Left forelimb (tissue), 1 donor: Measurements from ENCODE around the gene PNPLA8.
A peak's percentile ranks its signal among the peaks of the same experiment; 100 is the strongest.
"Not testable (repeated sequence)": the region's sequence is repeated elsewhere in the genome, so short reads cannot be mapped to it uniquely, and the experiment has no call there.

ENCODE experiments used
- DNase-seq: peaks from one replicate; pipeline ENCODE4 v3.0.0-alpha.2; 2018; ENCODE audit warnings: low spot score

PNPLA8 gene, protein sequence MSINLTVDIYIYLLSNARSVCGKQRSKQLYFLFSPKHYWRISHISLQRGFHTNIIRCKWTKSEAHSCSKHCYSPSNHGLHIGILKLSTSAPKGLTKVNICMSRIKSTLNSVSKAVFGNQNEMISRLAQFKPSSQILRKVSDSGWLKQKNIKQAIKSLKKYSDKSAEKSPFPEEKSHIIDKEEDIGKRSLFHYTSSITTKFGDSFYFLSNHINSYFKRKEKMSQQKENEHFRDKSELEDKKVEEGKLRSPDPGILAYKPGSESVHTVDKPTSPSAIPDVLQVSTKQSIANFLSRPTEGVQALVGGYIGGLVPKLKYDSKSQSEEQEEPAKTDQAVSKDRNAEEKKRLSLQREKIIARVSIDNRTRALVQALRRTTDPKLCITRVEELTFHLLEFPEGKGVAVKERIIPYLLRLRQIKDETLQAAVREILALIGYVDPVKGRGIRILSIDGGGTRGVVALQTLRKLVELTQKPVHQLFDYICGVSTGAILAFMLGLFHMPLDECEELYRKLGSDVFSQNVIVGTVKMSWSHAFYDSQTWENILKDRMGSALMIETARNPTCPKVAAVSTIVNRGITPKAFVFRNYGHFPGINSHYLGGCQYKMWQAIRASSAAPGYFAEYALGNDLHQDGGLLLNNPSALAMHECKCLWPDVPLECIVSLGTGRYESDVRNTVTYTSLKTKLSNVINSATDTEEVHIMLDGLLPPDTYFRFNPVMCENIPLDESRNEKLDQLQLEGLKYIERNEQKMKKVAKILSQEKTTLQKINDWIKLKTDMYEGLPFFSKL

DNA sequence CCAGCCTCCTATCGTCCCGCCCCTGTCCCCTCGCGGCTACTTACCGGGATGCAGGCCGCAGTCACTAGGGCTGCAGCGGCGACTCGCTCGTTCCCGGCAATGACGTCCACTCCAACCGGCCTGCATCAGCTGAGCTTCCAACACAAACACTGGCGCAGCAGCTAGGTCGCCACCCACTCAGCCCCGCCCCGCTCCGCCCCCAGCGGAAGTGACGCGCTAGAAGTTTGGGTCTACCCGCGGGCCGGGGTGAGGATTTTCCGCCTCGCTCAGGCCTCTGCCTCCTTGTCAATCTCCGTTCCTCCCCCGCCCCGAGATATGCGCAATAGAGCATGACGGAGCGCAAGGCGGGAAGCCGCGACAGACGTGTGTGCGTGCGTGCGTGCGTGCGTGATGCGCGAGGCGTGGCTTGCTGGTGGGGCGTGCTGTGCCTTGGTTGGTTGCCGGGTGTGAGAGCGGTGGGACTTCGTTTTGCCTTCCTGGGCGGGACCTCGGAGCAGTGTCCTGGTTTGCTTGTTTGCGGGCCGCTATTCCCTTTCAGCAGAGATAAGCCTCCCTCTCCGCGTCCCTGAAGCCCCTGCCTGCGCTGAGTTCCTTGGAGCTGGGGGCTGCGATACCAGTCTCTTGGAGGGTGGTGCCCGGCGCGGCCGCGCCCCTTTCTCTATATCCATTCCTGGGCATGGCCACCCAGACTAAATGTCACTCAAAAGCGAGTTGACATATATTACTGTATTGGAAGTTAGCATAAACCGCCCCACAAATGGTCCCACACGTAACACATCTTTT lies at the start of gene PNPLA8:
Gene PNPLA8 (minus strand): TSS at position 151 of the 783 bp plus-strand sequence. CDS start 10,644 bp downstream, outside the sequence.
- DNase-seq, result peak; percentile 100

DNA sequence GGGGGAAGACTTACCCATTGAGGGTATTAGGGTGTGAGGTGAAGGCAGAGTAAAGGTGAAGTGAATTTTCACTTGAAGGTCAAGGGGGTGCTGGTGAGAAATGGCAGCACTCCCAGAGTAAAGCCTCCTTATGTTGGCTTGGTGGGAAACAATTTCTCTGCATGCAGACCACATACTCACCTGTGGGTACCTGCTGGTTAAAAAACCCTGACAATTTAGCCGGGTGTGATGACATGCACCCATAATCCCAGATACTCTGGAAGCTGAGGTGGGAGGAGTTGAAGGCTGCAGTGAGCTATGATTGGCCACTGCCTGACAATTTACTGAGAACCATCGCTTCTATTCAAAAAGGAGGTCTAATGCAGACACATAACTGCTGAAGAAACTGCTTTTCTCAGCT lies 49.2 kb upstream of the PNPLA8 start:
- no peak for DNase-seq

DNA sequence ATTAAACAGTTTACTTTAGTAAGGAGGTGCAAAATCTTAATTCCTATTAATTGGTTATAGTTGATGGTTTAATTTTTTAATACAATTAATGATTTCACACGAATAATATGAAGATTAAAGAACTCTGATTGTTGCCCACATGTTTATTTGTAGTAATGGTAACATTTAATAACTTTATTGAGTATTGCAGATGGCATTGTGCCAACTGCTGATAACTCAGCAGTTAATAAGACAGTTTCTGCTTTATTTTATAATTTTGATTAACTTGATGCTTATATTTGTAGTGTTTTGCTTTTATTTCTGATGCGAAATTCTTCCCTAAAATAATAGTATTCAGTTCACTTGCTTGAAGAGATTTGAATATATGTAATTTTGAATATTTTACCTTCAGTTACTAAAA lies 46.5 kb upstream of the PNPLA8 start:
- no peak for DNase-seq

DNA sequence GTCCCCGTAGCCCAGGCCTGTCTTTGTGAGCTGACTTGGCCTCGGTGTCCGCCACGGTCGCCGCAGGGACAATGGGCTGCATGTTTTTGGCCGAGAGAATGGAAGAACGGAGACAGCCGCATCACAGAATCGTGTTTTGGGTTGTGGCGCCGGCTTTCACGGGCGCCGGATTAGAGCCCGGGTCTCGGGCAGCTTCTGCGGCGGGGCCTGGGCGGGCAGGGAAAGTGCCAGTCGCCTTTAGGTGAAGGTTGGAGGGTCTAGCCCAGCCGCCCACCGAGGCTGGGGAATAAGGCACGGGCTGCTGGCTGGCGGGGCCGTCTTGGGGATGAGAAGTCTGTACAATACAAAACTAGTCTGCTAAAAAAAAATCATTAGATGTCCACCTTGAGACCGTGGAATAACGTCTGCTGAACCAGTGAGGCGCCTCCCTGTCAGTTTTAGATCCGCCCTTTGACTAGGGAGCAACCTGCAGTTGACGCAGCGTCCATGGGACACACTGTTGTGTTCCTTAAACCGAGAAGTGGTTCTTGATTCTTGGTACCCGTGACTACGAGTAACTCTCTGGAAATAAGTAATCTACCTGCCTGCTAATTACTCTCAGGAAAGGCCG lies 44.3 kb upstream of the PNPLA8 start:
- no peak for DNase-seq

DNA sequence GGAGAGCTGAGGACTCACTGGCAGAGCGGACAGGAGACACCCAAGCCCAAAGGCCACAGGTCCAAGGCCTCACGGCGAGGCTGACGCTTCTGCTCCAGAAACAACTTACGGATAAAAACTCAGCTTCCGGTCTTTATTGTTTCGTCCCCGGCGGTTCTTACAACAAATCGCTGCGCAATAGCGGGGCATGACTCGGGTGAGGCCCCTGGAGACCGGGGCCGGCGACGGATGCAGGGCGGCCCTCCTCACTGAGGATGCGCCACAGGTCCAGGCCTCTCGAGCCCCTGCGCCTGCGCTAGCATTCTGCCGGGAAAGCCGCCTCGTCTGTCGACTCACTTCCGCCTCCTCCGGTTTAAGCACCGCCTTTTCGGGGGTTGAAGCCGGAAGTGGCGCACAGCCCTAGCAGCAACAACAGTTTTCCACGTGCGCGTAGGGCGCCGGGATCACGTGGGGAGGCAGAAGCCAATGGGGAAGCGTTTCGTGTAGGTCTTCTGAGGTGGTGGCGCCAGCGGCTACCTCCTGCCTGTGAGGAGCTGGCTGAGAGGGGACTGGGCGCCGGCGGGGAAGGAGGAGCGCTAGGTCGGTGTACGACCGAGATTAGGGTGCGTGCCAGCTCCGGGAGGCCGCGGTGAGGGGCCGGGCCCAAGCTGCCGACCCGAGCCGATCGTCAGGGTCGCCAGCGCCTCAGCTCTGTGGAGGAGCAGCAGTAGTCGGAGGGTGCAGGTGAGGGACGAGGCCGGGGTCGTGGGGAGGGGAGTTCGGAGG lies 43.6 kb upstream of the PNPLA8 start, which contains the start of the genes DNAJB9 and THAP5:
Gene DNAJB9 (plus strand): TSS at position 494 of the 765 bp plus-strand sequence. CDS start 1,853 bp downstream, outside the sequence.
Gene THAP5 (minus strand): TSS at position 326 of the 765 bp plus-strand sequence. CDS start 137 bp downstream, at position 189.
- peak; percentile 99 for DNase-seq

DNA sequence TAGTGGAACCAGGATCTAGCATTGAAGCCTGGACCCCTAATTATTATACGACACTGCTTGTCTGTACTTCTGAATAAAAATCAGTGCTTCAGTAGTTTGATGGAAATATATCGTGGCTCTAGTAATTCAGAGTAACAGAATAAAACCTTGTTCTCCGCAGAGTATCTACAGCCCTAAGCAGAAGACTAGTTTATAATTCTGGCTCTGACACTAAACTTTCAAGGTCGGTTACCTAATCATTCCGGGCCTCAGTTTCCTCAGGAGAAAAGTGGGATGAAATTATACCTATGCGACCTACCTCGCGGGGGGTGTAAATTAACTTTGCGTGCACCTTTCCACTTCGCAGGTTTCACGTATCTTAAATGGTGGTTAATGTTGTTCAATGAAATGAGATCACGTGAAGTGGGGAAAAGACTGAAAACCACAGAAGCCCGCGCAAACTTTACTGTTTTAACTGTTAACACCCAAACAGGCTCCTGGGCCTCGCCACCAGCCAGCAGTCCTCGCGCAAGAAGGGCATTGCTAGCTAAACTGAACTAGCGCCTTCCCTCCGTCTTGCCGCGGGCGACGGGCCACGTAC lies 43.0 kb upstream of the PNPLA8 start:
- no peak for DNase-seq

DNA sequence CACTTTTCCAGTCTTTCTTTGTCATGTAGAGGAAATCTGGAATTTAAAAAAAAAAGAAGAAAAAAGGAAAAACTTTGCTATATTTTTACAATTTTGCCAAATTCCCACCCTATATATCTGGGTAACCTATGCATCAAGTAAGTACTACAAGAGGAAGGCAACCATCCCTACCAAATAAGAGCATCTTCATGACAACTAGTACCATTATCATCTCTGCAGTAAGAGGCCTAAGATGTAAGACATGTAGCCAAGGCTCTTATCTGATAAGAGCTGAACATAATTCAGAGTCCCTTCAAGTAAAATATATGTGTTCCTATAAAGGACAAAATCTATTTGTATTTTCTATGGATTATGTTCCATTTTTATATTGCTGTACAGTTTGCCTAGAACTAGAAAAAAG lies 40.1 kb upstream of the PNPLA8 start:
- DNase-seq, result no peak

DNA sequence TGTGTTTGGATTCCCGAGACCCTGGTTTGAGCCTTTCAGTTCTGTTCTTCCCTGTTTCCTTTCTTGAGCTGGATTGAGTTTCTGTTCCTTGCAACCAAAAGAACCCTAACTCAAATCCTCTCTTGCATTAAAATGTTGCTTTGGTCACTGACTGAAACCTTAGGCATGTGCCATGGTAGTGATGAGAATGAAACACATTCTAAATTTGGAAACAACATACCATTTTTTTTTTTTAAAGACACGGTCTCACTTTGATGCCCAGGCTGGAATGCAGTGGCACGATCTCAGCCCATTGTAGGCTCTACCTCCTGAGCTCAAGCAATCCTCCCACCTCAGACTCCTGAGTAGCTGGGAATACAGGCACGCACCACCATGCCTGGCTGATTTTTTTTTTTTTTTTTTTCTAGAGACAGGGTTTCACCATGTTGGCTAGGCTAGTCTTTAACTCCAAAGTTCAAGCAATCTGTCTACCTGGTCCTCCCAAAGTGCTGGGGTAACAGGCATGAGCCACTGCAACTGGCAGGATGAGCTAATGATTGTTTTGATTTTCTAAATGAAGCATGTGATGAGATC lies 35.2 kb upstream of the PNPLA8 start:
- no peak for DNase-seq

DNA sequence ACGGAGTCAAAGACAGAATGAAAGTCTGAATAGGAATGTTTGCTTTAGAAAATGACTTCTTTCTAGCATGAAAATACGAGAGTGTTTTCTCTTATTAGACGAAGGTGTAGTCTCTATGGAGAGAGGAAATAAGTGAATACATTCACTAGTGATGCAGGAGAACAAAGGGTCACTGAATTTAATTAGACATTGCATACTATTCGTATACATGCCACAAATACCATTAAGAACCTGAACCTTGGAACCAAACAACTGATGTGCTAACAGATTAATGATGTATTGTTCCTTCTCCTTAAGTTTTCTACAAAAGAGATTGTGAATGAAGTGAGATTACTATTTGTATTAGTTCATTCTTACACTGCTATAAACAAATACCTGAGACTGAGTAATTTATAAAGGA lies 33.3 kb upstream of the PNPLA8 start:
- DNase-seq, result no peak

DNA sequence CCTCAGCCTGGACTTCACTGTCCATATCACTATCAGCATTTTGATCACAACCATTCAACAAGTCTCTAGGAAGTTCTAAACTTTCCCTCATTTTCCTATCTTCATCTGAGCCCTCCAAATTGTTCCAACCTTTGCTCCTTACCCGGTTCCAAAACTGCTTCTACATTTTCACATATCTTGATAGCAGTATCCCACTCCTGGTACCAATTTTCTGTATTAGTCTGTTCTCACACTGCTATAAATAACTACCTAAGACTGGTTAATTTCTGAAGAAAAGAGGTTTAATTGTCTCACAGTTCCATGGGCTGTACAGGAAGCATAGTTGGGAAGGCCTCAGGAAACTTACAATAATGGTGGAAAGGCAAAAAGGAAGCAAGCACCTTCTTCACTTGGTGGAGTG lies 31.7 kb upstream of the PNPLA8 start:
- no peak for DNase-seq

DNA sequence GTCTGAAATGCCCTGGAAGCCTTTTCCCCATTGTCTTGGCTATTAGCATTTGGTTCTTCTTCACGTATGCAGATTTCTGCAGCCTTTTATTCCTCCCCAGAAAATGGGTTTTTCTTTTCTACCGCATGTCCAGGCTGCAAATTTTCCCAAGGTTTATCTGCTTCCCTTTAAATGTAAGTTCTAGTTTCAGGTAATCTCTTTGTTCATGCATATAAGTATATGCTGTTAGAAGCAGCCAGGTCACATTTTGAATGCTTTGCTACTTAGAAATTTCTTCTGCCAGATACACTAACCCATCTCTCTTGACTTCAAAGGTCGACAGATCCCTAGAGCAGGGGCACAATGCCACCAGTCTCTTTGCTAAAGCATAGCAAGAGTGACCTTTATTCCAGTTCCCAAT lies 31.3 kb upstream of the PNPLA8 start:
- DNase-seq, result no peak

DNA sequence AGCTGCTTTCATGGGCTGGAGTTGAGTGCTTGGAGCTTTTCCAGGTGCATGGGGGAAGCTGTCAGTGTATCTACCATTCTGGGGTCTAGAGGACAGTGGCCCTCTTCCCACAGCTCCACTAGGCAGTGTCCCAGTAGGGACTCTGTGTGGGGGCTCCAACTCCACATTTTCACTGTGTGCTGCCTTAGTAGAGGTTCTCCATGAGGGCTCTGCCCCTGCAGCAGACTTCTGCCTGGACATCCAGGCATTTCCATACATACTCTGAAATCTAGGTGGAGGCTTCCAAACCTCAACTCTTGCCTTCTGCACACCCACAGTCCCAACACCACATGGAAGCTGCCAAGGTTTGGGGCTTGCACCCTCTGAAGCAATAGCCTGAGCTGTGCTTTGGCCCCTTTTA lies 30.7 kb upstream of the PNPLA8 start:
- not testable (repeated sequence) for DNase-seq

DNA sequence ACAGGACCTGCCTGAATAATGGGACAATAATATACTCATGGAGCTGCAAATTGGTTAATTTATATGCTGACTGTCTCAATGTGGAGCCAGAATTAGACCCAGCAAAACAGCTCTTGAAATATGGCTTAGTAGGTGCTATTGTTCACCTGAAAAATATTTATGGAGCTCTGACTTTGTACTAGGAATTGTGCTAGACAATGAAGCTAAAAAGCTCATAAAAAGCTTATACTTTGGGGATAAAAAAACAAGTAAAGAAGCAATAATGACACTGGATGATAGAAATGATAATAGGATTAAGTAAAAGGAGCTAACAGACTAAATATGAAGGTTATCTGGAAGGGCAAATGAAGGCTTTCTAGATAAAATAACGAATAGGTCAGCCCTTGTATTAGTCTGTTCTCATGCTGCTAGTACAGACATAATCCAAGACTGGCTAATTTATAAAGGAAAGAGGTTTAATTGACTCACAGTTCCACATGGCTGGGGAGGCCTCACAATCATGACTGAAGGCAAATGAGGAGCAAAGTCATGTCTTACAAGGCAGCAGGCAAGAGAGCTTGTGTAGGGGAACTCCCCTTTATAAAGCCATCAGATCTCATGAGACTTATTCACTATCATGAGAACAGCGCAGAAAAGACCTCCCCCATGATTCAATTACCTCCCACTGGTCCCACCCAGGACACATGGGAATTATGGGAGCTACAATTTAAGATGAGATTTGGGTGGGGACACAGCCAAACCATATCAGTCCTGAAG lies 22.4 kb upstream of the PNPLA8 start:
- not testable (repeated sequence) for DNase-seq

DNA sequence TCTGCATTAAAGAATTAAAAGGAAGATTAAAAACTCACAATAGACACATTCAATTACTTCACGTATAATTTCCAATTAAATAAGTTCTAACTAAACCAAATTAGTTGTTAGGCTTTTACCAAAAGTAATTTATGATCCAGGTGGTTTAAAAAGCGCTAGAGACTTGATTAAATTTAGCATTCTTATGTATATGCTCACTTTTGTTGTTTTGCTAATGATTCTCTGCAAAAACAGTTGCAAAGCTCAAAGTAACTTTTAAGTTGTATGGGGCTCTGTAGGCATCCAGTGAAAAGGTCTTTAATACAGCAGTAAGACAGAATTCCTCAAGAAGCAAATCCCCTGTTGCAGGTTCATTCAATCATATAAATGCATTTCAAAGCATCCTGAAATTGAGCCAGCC lies 15.5 kb upstream of the PNPLA8 start:
- no peak for DNase-seq

DNA sequence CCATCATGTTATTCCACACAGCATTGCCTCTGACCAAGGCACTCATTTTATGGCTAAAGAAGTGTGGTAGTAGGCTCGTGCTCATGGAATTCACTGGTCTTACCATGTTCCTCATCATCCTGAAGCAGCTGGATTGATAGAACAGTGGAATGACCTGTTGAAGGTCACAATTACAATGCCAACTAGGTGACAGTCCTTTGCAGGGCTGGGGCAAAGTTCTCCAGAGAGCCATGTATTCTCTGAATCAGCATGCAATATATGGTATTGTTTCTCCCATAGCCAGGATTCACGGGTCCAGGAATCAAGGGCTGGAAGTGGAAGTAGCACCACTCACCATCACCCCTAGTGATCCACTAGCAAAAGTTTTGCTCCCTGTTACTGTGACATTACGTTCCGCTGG lies 12.8 kb upstream of the PNPLA8 start:
- DNase-seq, result not testable (repeated sequence)

DNA sequence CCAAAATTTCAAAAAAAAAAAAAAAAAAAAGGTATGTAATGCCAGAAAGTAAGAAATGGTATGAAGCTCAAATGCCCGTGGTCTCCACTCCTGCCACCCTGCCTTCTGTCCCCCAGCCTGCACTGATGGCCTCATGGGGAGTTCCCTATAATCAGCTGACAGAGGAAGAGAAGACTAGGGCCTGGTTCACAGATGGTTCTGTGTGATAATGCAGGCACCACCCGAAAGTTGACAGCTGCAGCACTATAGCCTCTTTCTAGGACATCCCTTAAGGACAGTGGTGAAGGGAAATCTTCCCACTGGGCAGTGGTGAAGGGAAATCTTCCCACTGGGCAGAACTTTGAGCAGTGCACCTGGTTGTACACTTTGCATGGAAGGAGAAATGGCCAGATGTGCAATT lies 12.3 kb upstream of the PNPLA8 start:
- DNase-seq, result not testable (repeated sequence)

DNA sequence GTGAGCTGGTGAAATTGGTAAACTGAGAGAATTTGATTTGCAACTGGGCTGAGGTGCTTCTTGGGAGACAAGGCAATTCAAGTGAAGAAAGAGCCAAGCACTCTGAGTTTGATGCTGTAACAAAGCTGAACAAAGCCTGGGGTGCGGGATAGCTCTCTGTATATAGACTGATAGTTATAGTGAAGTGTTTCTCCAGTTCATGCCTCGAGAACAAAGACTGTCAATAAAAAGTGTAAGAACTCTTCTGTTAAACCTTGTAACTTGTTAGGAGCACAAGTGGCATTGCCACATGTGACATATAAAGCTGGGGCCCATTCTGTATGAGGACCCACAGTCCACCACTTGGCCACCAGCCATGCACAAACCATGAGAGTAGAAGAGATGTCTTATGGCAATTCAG lies 11.3 kb upstream of the PNPLA8 start:
- DNase-seq, result no peak

DNA sequence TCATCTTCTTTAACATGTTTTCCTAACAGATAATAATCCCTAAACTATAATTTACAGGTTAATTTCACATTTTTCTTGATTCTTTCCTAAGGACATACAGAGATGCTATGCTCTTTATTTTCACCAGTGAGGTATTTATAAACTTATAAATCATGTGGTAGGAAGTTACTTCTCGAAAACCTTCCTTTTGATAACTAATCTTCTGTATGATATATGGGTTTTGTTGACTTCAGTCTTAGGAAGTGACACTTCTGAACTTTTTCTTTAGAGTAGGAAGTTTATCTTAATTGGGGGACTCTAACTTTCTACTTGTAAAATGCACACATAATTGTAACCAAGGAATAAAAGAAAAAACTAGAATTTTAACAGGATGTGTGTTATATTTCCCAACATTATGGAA lies 9.8 kb upstream of the PNPLA8 start:
- DNase-seq, result no peak

DNA sequence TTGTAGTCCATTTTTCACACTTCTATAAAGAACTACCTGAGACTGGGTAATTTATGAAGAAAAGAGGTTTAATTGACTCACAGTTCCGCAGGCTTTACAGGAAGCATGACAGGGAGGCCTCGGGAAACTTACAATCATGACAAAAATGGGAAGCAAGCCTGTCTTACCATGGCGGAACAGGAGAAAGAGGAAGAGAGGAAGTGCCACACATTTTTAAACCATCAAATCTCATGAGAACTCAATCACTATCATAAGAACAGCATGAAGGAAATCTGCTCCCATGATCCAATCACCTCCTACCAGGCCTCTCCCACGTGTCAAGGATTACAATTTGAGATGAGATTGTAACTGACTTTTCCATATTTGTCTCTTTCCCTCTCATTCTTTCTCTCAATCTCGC lies 9.3 kb upstream of the PNPLA8 start:
- no peak for DNase-seq

DNA sequence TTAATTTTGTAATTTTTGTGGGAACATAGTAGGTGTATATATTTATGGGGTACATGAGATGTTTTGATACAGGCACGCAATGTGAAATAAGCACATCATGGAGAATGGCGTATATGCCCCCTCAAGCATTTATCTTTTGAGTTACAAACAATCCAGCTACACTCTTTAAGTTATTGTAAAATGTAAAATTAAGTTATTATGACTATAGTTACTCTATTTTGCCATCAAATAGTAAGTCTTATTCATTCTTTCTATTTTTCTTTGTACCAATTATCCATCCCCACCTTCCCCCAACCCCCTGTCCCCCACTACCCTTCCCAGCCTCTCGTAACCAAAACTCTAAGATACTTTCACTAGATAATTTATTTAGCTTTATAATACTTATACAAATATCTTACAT lies 7.8 kb upstream of the PNPLA8 start:
- DNase-seq, result no peak
